Measurements from ENCODE around the gene ICAM5.
A peak's percentile ranks its signal among the peaks of the same experiment; 100 is the strongest.

The ICAM5 gene

GRCh38 chr19:10327793-10328192, 38.0 kb downstream of the ICAM5 start:
- in situ Hi-C loops (cut with HindIII; ENCODE audit: low pct_ligation_motif_present, low sequenced_read_pairs), result no loop called here
- TF ChIP-seq CTCF (IDR thresholded peaks at IDR 0.05; ENCODE audit: low read depth, low read length, missing control alignments), result no peak
- H3K36me3 ChIP-seq (replicated peaks), result peaks cover 64% of the 10 kb centered on the region

GRCh38 chr19:10328558-10329429, 39.0 kb downstream of the ICAM5 start:
- Histone ChIP-seq H3K4me3 (ENCODE audit: low read depth, low read length) (no peak overlapping the region), H3K27me3 (replicated peaks) (no peaks in the 10 kb centered on the region), H3K27ac (no peak overlapping the region), H3K36me3 (replicated peaks) (peaks cover 54% of the 10 kb centered on the region)
- TF ChIP-seq CTCF (IDR thresholded peaks at IDR 0.05; ENCODE audit: low read depth, low read length, missing control alignments), result no peak
- in situ Hi-C loops (cut with HindIII; ENCODE audit: low pct_ligation_motif_present, low sequenced_read_pairs), result no loop called here
- no peak for DNase-seq

More at GRCh38 chr19:10327793-10328192, 38.0 kb downstream of the ICAM5 start:
- no peak for DNase-seq
- no peak overlapping the region for H3K27ac ChIP-seq
- H3K4me3 ChIP-seq (ENCODE audit: low read depth, low read length), result no peak overlapping the region
- no peaks in the 10 kb centered on the region for H3K27me3 ChIP-seq (replicated peaks)

GRCh38 chr19:10329555-10329954, 39.8 kb downstream of the ICAM5 start:
- no peak for DNase-seq
- Histone ChIP-seq H3K27ac (no peak overlapping the region), H3K4me3 (ENCODE audit: low read depth, low read length) (no peak overlapping the region), H3K36me3 (replicated peaks) (peaks cover 48% of the 10 kb centered on the region), H3K27me3 (replicated peaks) (no peaks in the 10 kb centered on the region)
- no peak for TF ChIP-seq CTCF (IDR thresholded peaks at IDR 0.05; ENCODE audit: low read depth, low read length, missing control alignments)
- in situ Hi-C loops (cut with HindIII; ENCODE audit: low pct_ligation_motif_present, low sequenced_read_pairs), result no loop called here

- Histone ChIP-seq H3K27ac (peak overlapping the region; percentile 93), H3K36me3 (replicated peaks) (peaks cover 24% of the 10 kb centered on the region), H3K4me3 (ENCODE audit: low read depth, low read length) (peak overlapping the region; percentile 88), H3K27me3 (replicated peaks) (no peaks in the 10 kb centered on the region)
- DNase-seq, result no peak
- peak; percentile 31 for TF ChIP-seq CTCF (IDR thresholded peaks at IDR 0.05; ENCODE audit: low read depth, low read length, missing control alignments)
- in situ Hi-C loops (cut with HindIII; ENCODE audit: low pct_ligation_motif_present, low sequenced_read_pairs), result no loop called here
Observed at GRCh38 chr19:10332158-10332964, 42.6 kb downstream of the ICAM5 start.

GRCh38 chr19:10332965-10333757, 43.4 kb downstream of the ICAM5 start, which contains the start of gene RAVER1:
TSS of gene RAVER1 (minus strand) at chr19:10333529. CDS start at chr19:10333507, 22 bp downstream.
- Histone ChIP-seq H3K27me3 (replicated peaks) (no peaks in the 10 kb centered on the region), H3K4me3 (ENCODE audit: low read depth, low read length) (peak within 1 kb of the TSS; percentile 88), H3K36me3 (replicated peaks) (peaks cover 17% of the 10 kb centered on the region), H3K27ac (peak within 1 kb of the TSS; percentile 93)
- no peak for TF ChIP-seq CTCF (IDR thresholded peaks at IDR 0.05; ENCODE audit: low read depth, low read length, missing control alignments)
- in situ Hi-C loops (cut with HindIII; ENCODE audit: low pct_ligation_motif_present, low sequenced_read_pairs), result no loop called here
- peak; percentile 96 for DNase-seq

Data from brain microvascular endothelial cell (primary cell).